BLaER1 (cell line): ENCODE measurements around the gene LDAF1.

Experiments used
- H3K27ac ChIP-seq: shearing (Covaris generic); formaldehyde crosslinking; 2 replicates; pipeline ENCODE4 v1.8.1; 2022
- H3K27me3 ChIP-seq: shearing (Covaris generic); formaldehyde crosslinking; 2 replicates; pipeline ENCODE4 v1.8.1; 2022
- H3K36me3 ChIP-seq: shearing (Covaris generic); formaldehyde crosslinking; 2 replicates; pipeline ENCODE4 v1.8.1; 2022
- H3K4me1 ChIP-seq: shearing (Covaris generic); formaldehyde crosslinking; 2 replicates; pipeline ENCODE4 v1.8.1; 2022
- H3K4me2 ChIP-seq: shearing (Covaris generic); formaldehyde crosslinking; 2 replicates; pipeline ENCODE4 v1.8.1; 2022
- H3K4me3 ChIP-seq: shearing (Covaris generic); formaldehyde crosslinking; 2 replicates; pipeline ENCODE4 v1.8.1; 2022
- H3K9ac ChIP-seq: shearing (Covaris generic); formaldehyde crosslinking; 2 replicates; pipeline ENCODE4 v1.8.1; 2022
- H3K9me3 ChIP-seq: shearing (Covaris generic); formaldehyde crosslinking; 2 replicates; pipeline ENCODE4 v1.8.1; 2022
- H4K20me1 ChIP-seq: shearing (Covaris generic); formaldehyde crosslinking; 2 replicates; pipeline ENCODE4 v1.8.1; 2022
- Cebpa-rat ChIP-seq: shearing (Covaris generic); IDR thresholded peaks from 2 replicates; pipeline ENCODE4 v1.8.1; 2022

LDAF1 gene

DNA sequence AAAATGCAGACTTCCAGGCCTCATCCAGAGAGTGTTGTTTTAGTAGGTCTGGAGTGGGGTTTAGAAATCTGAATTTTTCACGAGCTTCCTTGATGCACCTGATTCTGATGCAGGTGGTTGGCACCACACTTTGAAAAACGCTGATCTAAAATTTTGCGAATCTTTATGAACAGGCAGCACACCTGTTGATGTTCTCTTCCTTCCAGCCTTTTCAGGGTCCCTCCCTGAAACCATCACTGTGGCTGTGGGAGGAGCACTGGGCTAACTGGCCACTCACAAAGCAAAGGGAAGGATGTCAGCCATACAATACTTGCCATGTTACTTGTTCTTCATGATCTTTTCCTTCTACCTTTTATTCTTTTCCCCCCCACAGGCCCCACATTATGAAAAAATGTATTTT, 14.2 kb downstream of the LDAF1 start:
- Histone ChIP-seq H3K27ac (no peak overlapping the region), H3K4me3 (no peak overlapping the region), H3K9ac (no peak overlapping the region), H3K27me3 (no peaks in the 10 kb centered on the region), H3K36me3 (peaks cover 85% of the 10 kb centered on the region), H3K4me2 (no peak overlapping the region), H4K20me1 (no peaks in the 10 kb centered on the region), H3K9me3 (no peaks in the 10 kb centered on the region), H3K4me1 (no peaks in the 10 kb centered on the region)
- TF ChIP-seq Cebpa-rat, result no peak

DNA sequence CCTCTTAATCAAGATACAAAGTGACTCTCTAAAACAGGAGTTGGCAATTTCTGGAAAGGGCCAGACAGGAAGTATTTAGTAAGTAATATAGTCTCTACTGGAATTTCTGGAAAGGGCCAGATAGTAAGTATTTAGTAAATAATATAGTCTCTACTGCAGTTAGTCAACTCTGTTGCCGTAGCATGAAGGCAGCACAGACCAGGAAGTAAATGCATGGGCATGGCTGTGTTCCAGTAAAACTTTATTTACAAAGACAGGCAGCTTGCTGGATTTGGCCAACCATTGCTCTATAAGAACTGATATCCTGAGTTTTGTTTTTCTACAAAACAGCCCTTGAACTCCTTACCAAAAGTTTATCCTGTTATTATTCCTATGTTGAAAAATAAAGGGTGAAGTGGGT, 16.9 kb downstream of the LDAF1 start:
- peaks cover 23% of the 10 kb centered on the region for H3K9me3 ChIP-seq
- no peak overlapping the region for H3K4me2 ChIP-seq
- H3K27me3 ChIP-seq, result no peaks in the 10 kb centered on the region
- H3K4me1 ChIP-seq, result no peaks in the 10 kb centered on the region
- H4K20me1 ChIP-seq, result no peaks in the 10 kb centered on the region
- H3K27ac ChIP-seq, result no peak overlapping the region
- H3K36me3 ChIP-seq, result peaks cover 98% of the 10 kb centered on the region
- no peak for TF ChIP-seq Cebpa-rat
- H3K9ac ChIP-seq, result no peak overlapping the region
- H3K4me3 ChIP-seq, result no peak overlapping the region

DNA sequence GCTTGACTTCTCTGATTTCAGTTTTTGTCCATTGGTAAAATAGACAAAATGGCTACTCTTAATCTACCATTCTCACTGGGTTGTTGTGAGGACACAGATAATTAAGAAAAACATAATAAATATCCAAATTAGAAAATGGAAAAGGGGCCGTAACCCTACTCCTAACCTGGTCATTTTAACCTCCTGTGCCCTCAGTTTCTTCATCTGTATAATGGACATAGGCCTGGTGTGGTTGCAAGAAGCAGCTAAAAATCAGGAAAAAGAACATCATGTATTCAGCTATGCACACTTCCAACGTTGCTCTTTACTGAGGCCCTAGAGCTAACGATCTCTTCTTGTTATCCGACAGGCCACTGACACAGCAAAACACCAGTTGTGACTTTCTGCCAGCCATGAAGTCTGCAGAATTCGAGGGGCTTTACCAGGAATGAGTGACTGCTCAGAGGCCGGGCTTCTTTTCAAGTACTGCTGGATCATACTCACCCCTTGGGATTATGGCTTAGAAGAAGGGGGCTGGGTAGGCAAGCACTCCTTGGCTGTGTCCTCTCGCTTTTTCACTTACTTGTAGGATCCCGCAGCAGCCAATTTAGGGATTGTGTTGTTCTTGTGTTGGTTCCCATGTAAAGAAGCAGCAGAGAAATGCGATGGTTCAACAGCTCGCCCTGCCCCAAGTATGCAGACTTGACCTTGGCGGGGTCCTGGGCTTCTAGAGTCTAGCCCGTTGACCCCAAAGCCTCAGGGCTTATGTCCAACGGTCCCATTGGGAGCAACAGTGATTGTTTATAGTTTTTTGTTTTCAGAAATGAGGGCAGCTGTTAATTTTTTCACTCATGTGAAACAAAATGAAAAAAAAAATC, 20.9 kb downstream of the LDAF1 start:
- TF ChIP-seq Cebpa-rat, result no peak
- Histone ChIP-seq H4K20me1 (no peaks in the 10 kb centered on the region), H3K36me3 (peaks cover 92% of the 10 kb centered on the region), H3K4me3 (no peak overlapping the region), H3K9me3 (peaks cover 63% of the 10 kb centered on the region), H3K27me3 (no peaks in the 10 kb centered on the region), H3K4me1 (peaks cover 1% of the 10 kb centered on the region), H3K4me2 (no peak overlapping the region), H3K9ac (no peak overlapping the region), H3K27ac (no peak overlapping the region)

DNA sequence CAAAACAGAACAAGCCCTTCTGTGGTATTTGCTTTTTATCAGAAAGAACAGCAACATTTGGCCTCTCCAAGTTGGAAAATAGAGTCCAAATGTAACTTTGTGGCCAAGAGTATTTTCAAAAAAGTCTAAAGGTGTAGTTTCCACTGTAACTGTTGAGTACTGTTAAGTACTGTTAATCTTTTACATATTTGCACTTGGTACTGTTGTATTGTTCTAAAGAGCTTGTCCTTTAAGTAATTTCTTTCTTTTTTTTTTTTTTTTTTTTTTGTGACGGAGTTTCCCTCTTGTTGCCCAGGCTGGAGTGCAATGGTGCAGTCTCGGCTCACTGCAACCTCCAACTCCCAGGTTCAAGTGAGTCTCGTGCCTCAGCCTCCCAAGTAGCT, 21.5 kb downstream of the LDAF1 start:
- no peaks in the 10 kb centered on the region for H3K27me3 ChIP-seq
- H3K4me2 ChIP-seq, result no peak overlapping the region
- no peak for TF ChIP-seq Cebpa-rat
- no peaks in the 10 kb centered on the region for H4K20me1 ChIP-seq
- peaks cover 69% of the 10 kb centered on the region for H3K9me3 ChIP-seq
- no peak overlapping the region for H3K9ac ChIP-seq
- no peak overlapping the region for H3K27ac ChIP-seq
- peaks cover 86% of the 10 kb centered on the region for H3K36me3 ChIP-seq
- H3K4me3 ChIP-seq, result no peak overlapping the region
- peaks cover 7% of the 10 kb centered on the region for H3K4me1 ChIP-seq

DNA sequence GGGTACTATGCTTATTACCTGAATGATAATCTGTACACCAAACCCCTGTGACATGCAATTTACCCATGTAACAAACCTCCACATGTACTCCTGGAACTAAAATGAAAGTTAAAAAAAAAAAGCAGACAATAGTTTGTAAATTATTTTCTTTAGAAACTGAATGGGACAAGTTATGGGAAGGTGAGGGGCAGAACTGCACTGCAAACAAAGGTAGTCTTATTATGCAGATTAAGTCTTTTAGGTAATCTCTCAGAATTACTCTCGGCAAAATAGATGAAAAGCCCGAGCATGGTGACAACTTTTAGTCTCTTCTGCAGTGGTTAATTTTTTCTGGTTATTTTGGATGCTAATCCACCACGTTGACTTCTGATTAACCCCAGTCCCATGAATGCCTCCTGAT, 25.5 kb downstream of the LDAF1 start:
- H3K27me3 ChIP-seq, result no peaks in the 10 kb centered on the region
- H3K27ac ChIP-seq, result no peak overlapping the region
- no peak for TF ChIP-seq Cebpa-rat
- no peak overlapping the region for H3K4me2 ChIP-seq
- H3K4me1 ChIP-seq, result peaks cover 24% of the 10 kb centered on the region
- peaks cover 48% of the 10 kb centered on the region for H3K36me3 ChIP-seq
- no peaks in the 10 kb centered on the region for H4K20me1 ChIP-seq
- no peak overlapping the region for H3K9ac ChIP-seq
- no peak overlapping the region for H3K4me3 ChIP-seq
- H3K9me3 ChIP-seq, result peaks cover 80% of the 10 kb centered on the region

DNA sequence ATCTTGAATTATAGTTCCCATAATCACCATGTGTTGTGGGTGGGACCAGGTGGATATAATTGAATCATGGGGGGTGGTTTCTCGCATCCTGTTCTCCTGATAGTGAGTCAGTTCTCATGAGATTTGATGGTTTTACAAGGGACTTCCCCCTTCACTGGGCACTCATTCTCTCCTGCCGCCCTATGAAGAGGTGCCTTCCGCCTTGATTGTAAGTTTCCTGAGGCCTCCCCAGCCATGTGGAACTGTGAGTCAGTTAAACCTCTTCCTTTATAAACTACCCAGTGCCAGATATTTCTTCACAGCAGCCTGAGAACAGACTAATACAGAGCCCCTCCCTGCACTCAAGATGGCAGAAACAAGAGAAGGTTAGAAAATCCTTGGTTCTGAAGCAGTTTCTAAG, 26.4 kb downstream of the LDAF1 start:
- Histone ChIP-seq H3K9me3 (peaks cover 71% of the 10 kb centered on the region), H4K20me1 (no peaks in the 10 kb centered on the region), H3K4me1 (peaks cover 24% of the 10 kb centered on the region), H3K4me3 (no peak overlapping the region), H3K36me3 (peaks cover 40% of the 10 kb centered on the region), H3K27me3 (no peaks in the 10 kb centered on the region), H3K9ac (no peak overlapping the region), H3K4me2 (peak overlapping the region; percentile 7), H3K27ac (no peak overlapping the region; the same call in 1 of the 2 replicates)
- TF ChIP-seq Cebpa-rat, result no peak

DNA sequence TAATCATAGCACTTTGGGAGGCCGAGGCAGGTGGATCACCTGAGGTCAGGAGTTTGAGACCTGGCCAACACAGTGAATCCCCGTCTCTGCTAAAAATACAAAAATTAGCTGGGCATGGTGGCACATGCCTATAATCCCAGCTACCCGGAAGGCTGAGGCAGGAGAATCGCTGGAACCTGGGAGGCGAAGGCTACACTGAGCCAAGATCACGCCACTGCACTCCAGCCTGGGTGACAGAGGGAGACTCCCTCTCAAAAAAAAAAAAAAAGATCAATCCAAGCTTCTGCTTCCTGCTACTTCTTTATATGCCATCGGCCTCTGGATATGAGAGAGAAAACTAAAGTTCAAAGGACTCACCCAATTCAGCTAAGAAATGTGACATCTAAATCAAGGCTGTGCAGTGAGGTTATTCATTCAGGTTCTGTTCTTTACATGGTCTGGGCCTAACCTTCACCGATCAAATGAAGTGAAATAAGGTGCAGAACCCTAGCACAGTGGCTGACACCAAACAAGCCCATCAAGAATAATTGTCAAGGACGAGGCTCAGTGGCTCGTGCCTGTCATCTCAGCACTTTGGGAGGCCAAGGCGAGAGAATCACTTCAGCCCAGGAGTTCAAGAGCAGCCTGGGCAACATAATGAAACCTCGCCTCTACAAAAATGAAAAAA, 27.3 kb downstream of the LDAF1 start:
- Histone ChIP-seq H3K27me3 (no peaks in the 10 kb centered on the region), H3K36me3 (peaks cover 30% of the 10 kb centered on the region), H3K27ac (no peak overlapping the region), H4K20me1 (no peaks in the 10 kb centered on the region), H3K9ac (no peak overlapping the region), H3K9me3 (peaks cover 63% of the 10 kb centered on the region), H3K4me3 (no peak overlapping the region), H3K4me1 (peaks cover 24% of the 10 kb centered on the region), H3K4me2 (no peak overlapping the region)
- TF ChIP-seq Cebpa-rat, result no peak

DNA sequence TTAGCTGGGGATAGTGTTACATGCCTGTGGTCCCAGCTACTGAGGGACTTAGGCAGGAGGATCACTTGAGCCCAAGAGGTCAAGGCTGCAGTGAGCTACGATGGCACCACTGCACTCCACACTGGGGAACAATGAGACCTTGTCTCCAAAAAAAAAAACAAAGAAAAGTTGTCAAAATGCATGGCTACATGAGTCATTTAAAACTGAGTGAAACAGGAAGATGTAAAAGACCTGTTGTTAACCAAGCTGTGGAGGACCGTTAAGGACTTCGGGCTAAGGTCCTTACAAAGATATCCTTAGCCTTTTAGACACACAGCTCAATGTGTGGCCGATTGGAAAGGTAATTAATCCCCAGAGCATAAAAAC, 27.8 kb downstream of the LDAF1 start:
- Histone ChIP-seq H3K36me3 (peaks cover 25% of the 10 kb centered on the region), H3K9me3 (peaks cover 58% of the 10 kb centered on the region), H3K27ac (no peak overlapping the region), H3K4me1 (peaks cover 24% of the 10 kb centered on the region), H4K20me1 (no peaks in the 10 kb centered on the region), H3K9ac (no peak overlapping the region), H3K4me2 (no peak overlapping the region), H3K4me3 (no peak overlapping the region), H3K27me3 (no peaks in the 10 kb centered on the region)
- TF ChIP-seq Cebpa-rat, result no peak

DNA sequence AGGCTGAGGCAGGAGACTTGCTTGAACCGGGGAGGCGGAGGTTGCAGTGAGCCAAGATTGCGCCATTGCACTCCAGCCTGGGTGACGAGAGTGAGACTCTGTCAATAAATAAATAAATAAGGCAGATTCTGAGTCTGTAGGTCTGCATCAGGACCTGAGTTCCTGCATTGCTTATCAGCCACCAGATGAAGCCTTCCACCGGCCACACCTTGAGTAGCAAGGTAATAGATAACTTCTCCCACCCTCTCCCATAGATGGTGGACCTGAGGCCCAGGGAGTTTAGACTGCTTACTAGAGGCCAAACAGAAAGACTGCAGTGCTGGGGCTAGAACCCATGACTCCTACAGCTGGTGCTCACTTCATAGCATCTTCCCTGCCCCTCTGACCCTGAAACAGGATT, 30.8 kb downstream of the LDAF1 start:
- H4K20me1 ChIP-seq, result no peaks in the 10 kb centered on the region
- no peaks in the 10 kb centered on the region for H3K36me3 ChIP-seq
- peaks cover 36% of the 10 kb centered on the region for H3K9me3 ChIP-seq
- TF ChIP-seq Cebpa-rat, result no peak
- no peak overlapping the region for H3K9ac ChIP-seq
- H3K27me3 ChIP-seq, result no peaks in the 10 kb centered on the region
- H3K27ac ChIP-seq, result no peak overlapping the region
- H3K4me1 ChIP-seq, result peaks cover 38% of the 10 kb centered on the region
- no peak overlapping the region for H3K4me2 ChIP-seq
- H3K4me3 ChIP-seq, result no peak overlapping the region

DNA sequence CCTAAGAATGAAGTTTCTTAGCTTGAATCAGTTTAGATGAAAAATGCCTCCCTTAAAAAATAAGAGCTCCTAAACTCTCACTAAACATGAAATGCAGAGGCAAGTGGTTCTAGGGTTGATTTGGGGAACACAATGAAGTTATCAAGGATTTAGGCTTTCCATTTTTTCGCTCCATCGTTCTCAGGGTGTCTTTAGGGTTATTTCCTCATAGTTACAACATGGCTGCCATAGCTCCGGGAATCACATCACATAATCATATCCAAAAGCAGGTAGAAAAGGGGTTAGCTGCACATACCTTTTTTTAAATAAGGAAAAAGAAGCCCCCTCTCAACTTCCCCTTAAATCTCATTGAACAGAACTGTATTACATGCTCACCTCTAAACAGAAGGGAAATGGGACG, 31.5 kb downstream of the LDAF1 start:
- Histone ChIP-seq H3K9ac (no peak overlapping the region), H3K27ac (no peak overlapping the region), H3K36me3 (no peaks in the 10 kb centered on the region), H3K4me1 (peaks cover 38% of the 10 kb centered on the region), H3K4me3 (no peak overlapping the region), H3K9me3 (peaks cover 29% of the 10 kb centered on the region), H3K27me3 (no peaks in the 10 kb centered on the region), H4K20me1 (no peaks in the 10 kb centered on the region), H3K4me2 (no peak overlapping the region)
- no peak for TF ChIP-seq Cebpa-rat
